CD4-positive, alpha-beta T cell treated with Interleukin-17A for 4 hours (primary cell): ENCODE results near the gene RPL27A.

Experiments used
- DNase-seq: peaks from one replicate; pipeline ENCODE4 v3.0.0-alpha.2; 2020; ENCODE audit warnings: mixed read lengths

The RPL27A gene

GRCh38 chr11:8701891-8702597 lies 19.5 kb downstream of the RPL27A start:
- no peak for DNase-seq

- DNase-seq: no peak
Observed at GRCh38 chr11:8702598-8702915, 20.0 kb downstream of the RPL27A start.

GRCh38 chr11:8704136-8704535 lies 21.5 kb downstream of the RPL27A start:
- no peak for DNase-seq

- no peak for DNase-seq
Observed at GRCh38 chr11:8705146-8705545, 22.6 kb downstream of the RPL27A start.

GRCh38 chr11:8706673-8707432 lies 24.3 kb downstream of the RPL27A start:
- no peak for DNase-seq

- DNase-seq: no peak
Observed at GRCh38 chr11:8707541-8708191, 25.1 kb downstream of the RPL27A start.

- DNase-seq: no peak
Observed at GRCh38 chr11:8709002-8709672, 26.5 kb downstream of the RPL27A start.

GRCh38 chr11:8709777-8710176 lies 27.2 kb downstream of the RPL27A start:
- no peak for DNase-seq

GRCh38 chr11:8711895-8712442 lies 29.4 kb downstream of the RPL27A start:
- no peak for DNase-seq

GRCh38 chr11:8712506-8712905 lies 29.9 kb downstream of the RPL27A start:
- DNase-seq: no peak

- DNase-seq: no peak
Observed at GRCh38 chr11:8713760-8714454, 31.3 kb downstream of the RPL27A start.

- no peak for DNase-seq
Observed at GRCh38 chr11:8714622-8715225, 32.1 kb downstream of the RPL27A start.

- no peak for DNase-seq
Observed at GRCh38 chr11:8715501-8715900, 32.9 kb downstream of the RPL27A start.

- DNase-seq: no peak
Observed at GRCh38 chr11:8717544-8717875, 34.9 kb downstream of the RPL27A start.

GRCh38 chr11:8717876-8718753 lies 35.5 kb downstream of the RPL27A start:
- no peak for DNase-seq

GRCh38 chr11:8719211-8719649 lies 36.6 kb downstream of the RPL27A start:
- no peak for DNase-seq

GRCh38 chr11:8719721-8720120 lies 37.1 kb downstream of the RPL27A start:
- DNase-seq: no peak

GRCh38 chr11:8720352-8720751 lies 37.8 kb downstream of the RPL27A start:
- DNase-seq: no peak

GRCh38 chr11:8720868-8721608 lies 38.4 kb downstream of the RPL27A start:
- DNase-seq: no peak
